Measurements from ENCODE around the gene VSIG10L.

VSIG10L gene

GRCh38 chr19:51337861-51338562 lies 3.9 kb downstream of the VSIG10L start:
- no peak for DNase-seq

GRCh38 chr19:51337141-51337860 lies 4.6 kb downstream of the VSIG10L start:
- no peak for DNase-seq

GRCh38 chr19:51333836-51334460 lies 8.0 kb downstream of the VSIG10L start:
- no peak for DNase-seq

GRCh38 chr19:51331716-51332115 lies 10.2 kb downstream of the VSIG10L start:
- DNase-seq: no peak

- no peak for DNase-seq
Observed at GRCh38 chr19:51331193-51331592, 10.7 kb downstream of the VSIG10L start.

GRCh38 chr19:51330366-51330765 lies 11.6 kb downstream of the VSIG10L start:
- DNase-seq: no peak

- no peak for DNase-seq
Observed at GRCh38 chr19:51329411-51329810, 12.5 kb downstream of the VSIG10L start.

GRCh38 chr19:51327066-51328001 lies 14.6 kb downstream of the VSIG10L start:
- DNase-seq: peak in 2 of 4 experiments; percentile 21 to 30

GRCh38 chr19:51326216-51327065 lies 15.5 kb downstream of the VSIG10L start:
- no peak for DNase-seq

- DNase-seq: no peak
Observed at GRCh38 chr19:51325161-51325976, 16.6 kb downstream of the VSIG10L start.

GRCh38 chr19:51324167-51324481 lies 17.8 kb downstream of the VSIG10L start:
- DNase-seq: no peak

- DNase-seq: no peak
Observed at GRCh38 chr19:51323481-51324166, 18.3 kb downstream of the VSIG10L start.

GRCh38 chr19:51321799-51322198 lies 20.1 kb downstream of the VSIG10L start:
- no peak for DNase-seq

- DNase-seq: no peak
Observed at GRCh38 chr19:51320280-51320657, 21.7 kb downstream of the VSIG10L start.

GRCh38 chr19:51319649-51320279 lies 22.2 kb downstream of the VSIG10L start:
- no peak for DNase-seq

GRCh38 chr19:51318687-51319648 lies 23.0 kb downstream of the VSIG10L start:
- no peak for DNase-seq

- no peak for DNase-seq
Observed at GRCh38 chr19:51317968-51318367, 24.0 kb downstream of the VSIG10L start.

GRCh38 chr19:51317376-51317775 lies 24.6 kb downstream of the VSIG10L start:
- DNase-seq: no peak

- DNase-seq: no peak
Observed at GRCh38 chr19:51316688-51317087, 25.3 kb downstream of the VSIG10L start.
